Measurements from ENCODE around the gene VPS29. TPM values are rescaled to one million over a fixed set of nuclear protein-coding genes. Genes with fewer than 3 reads are reported as not detected.

VPS29 gene
- total RNA-seq, 2 experiments from 2014 or later = 62.5 to 64.9 TPM

GRCh38 chr12:110537605-110538409 is 35.9 kb upstream of the VPS29 start:
- Histone ChIP-seq H3K4me1 (ENCODE audit: insufficient read depth, low read length) (no peaks in the 10 kb centered on the region), H3K27me3 (ENCODE audit: control insufficient read depth in 1 of 2, insufficient read depth in 2 of 2, low read length in 2 of 2) (no peaks in the 10 kb centered on the region), H3K27ac (ENCODE audit: low read depth in 1 of 2, low read length in 2 of 2) (no peak overlapping the region), H3K4me3 (ENCODE audit: low read length) (no peak overlapping the region), H3K36me3 (ENCODE audit: insufficient read depth, low read length) (peaks cover 76% of the 10 kb centered on the region), H3K9me3 (ENCODE audit: control insufficient read depth in 1 of 2, insufficient read depth in 1 of 2, low read length in 2 of 2) (no peaks in the 10 kb centered on the region)
- POLR2A ChIA-PET = no interaction called here
- CTCF ChIA-PET = interaction anchor here (1.5 kb wide), 1 partner anchor 87 kb away, joined by 6 read pairs; the partner anchor contains the start of gene ARPC3
- ATAC-seq (ENCODE audit: poor library complexity) (no peak), DNase-seq (no peak)
- H3K4me1 Mint-ChIP-seq (ENCODE audit: low read depth) = no peaks in the 10 kb centered on the region
- H3K27ac Mint-ChIP-seq = no peak overlapping the region
- intact Hi-C loops (cut with DNase I, micrococcal nuclease) = no loop called here
- H3K9me3 Mint-ChIP-seq = no peaks in the 10 kb centered on the region
- H3K27me3 Mint-ChIP-seq = no peaks in the 10 kb centered on the region
- no peak overlapping the region for H3K4me3 Mint-ChIP-seq
- peaks cover 80% of the 10 kb centered on the region for H3K36me3 Mint-ChIP-seq (ENCODE audit: low read depth)
- TF ChIP-seq CTCF (IDR thresholded peaks at IDR 0.05) = no peak

GRCh38 chr12:110536834-110537604 is 35.1 kb upstream of the VPS29 start:
- peaks cover 82% of the 10 kb centered on the region for H3K36me3 Mint-ChIP-seq (ENCODE audit: low read depth)
- no peak for DNase-seq
- H3K4me3 Mint-ChIP-seq = no peak overlapping the region
- H3K27me3 Mint-ChIP-seq = no peaks in the 10 kb centered on the region
- ChIA-PET CTCF (interaction anchor here (1.5 kb wide), 1 partner anchor 87 kb away, joined by 6 read pairs; the partner anchor contains the start of gene ARPC3), POLR2A (interaction anchor here (1.2 kb wide), 1 partner anchor 69 kb away, joined by 3 read pairs; the partner anchor contains the start of genes FAM216A and GPN3)
- H3K4me3 ChIP-seq (ENCODE audit: low read length) = no peak overlapping the region
- no peaks in the 10 kb centered on the region for H3K9me3 ChIP-seq (ENCODE audit: control insufficient read depth in 1 of 2, insufficient read depth in 1 of 2, low read length in 2 of 2)
- no peak for TF ChIP-seq CTCF (IDR thresholded peaks at IDR 0.05)
- peaks cover 77% of the 10 kb centered on the region for H3K36me3 ChIP-seq (ENCODE audit: insufficient read depth, low read length)
- no peaks in the 10 kb centered on the region for H3K9me3 Mint-ChIP-seq
- H3K27ac ChIP-seq (ENCODE audit: low read depth in 1 of 2, low read length in 2 of 2) = no peak overlapping the region
- H3K27me3 ChIP-seq (ENCODE audit: control insufficient read depth in 1 of 2, insufficient read depth in 2 of 2, low read length in 2 of 2) = no peaks in the 10 kb centered on the region
- no peaks in the 10 kb centered on the region for H3K4me1 ChIP-seq (ENCODE audit: insufficient read depth, low read length)
- intact Hi-C loops (cut with DNase I, micrococcal nuclease) = no loop called here
- no peak overlapping the region for H3K27ac Mint-ChIP-seq
- ATAC-seq (ENCODE audit: poor library complexity) = no peak
- H3K4me1 Mint-ChIP-seq (ENCODE audit: low read depth) = peaks cover 3% of the 10 kb centered on the region

GRCh38 chr12:110534811-110535210 is 32.9 kb upstream of the VPS29 start:
- Mint-ChIP-seq H3K4me3 (no peak overlapping the region), H3K27me3 (no peaks in the 10 kb centered on the region), H3K27ac (no peak overlapping the region), H3K4me1 (ENCODE audit: low read depth) (peaks cover 5% of the 10 kb centered on the region), H3K36me3 (ENCODE audit: low read depth) (peaks cover 92% of the 10 kb centered on the region), H3K9me3 (no peaks in the 10 kb centered on the region)
- H3K4me1 ChIP-seq (ENCODE audit: insufficient read depth, low read length) = no peaks in the 10 kb centered on the region
- no peak for DNase-seq
- no peak overlapping the region for H3K4me3 ChIP-seq (ENCODE audit: low read length)
- no peaks in the 10 kb centered on the region for H3K9me3 ChIP-seq (ENCODE audit: control insufficient read depth in 1 of 2, insufficient read depth in 1 of 2, low read length in 2 of 2)
- intact Hi-C loops (cut with DNase I, micrococcal nuclease) = no loop called here
- CTCF ChIA-PET = interaction anchor here (1.9 to 2.3 kb wide), 2 partner anchors 67 to 85 kb away, joined by 6 to 10 read pairs; partner anchors contain the start of gene ARPC3
- no peak for ATAC-seq (ENCODE audit: poor library complexity)
- TF ChIP-seq CTCF (IDR thresholded peaks at IDR 0.05) = no peak
- POLR2A ChIA-PET = no interaction called here
- H3K27ac ChIP-seq (ENCODE audit: low read depth in 1 of 2, low read length in 2 of 2) = no peak overlapping the region
- no peaks in the 10 kb centered on the region for H3K27me3 ChIP-seq (ENCODE audit: control insufficient read depth in 1 of 2, insufficient read depth in 2 of 2, low read length in 2 of 2)
- H3K36me3 ChIP-seq (ENCODE audit: insufficient read depth, low read length) = peaks cover 78% of the 10 kb centered on the region
